ENCODE measurements around the gene FAM3C. TPM values are rescaled to one million over a fixed set of nuclear protein-coding genes. Genes with fewer than 3 reads are reported as not detected.

FAM3C gene, protein sequence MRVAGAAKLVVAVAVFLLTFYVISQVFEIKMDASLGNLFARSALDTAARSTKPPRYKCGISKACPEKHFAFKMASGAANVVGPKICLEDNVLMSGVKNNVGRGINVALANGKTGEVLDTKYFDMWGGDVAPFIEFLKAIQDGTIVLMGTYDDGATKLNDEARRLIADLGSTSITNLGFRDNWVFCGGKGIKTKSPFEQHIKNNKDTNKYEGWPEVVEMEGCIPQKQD
- total RNA-seq, result 18.1 and 30.3 TPM in 2 replicates

DNA sequence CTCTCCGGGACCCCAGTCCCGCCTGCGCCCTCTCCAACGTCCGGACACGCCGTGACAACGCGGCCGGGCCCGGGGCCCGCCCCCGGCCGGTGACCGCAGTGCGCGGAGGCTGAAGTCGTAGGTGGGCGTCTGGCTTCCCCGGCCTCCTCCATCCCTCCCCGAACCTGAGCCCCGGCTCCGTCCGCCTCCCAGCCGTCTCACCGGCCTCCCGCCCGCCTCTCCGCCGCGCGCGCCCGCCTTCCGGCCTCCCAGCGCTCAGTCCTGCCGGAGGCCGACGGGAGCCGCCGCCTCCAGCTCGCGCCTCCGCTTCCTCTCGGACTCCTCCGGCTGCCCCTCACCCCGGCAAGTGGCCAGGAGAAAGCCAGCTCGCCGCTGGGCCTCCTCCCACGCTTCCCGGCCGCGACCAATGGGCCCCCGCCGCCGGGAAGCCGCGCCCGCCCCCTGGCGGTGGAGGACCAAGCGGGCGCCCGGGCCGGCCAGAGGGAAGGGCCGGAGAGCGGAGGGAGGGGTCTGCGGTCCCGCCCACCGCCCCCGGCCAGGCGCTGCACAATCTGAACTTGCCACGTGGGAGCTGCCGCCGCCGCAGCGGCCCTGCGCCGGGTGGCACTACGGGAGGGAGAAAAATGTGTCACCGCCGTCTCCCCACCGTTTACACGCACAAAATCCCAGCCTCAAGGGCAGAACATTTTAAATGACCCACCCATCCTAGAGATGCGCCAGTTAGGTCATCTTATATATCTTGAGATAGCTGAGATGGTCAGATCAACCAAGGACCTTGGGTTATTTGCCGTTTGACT, at the start of gene FAM3C:
FAM3C (minus strand) TSS at position 348 of the 797 bp plus-strand sequence. CDS start 13,339 bp downstream, outside the sequence.

DNA sequence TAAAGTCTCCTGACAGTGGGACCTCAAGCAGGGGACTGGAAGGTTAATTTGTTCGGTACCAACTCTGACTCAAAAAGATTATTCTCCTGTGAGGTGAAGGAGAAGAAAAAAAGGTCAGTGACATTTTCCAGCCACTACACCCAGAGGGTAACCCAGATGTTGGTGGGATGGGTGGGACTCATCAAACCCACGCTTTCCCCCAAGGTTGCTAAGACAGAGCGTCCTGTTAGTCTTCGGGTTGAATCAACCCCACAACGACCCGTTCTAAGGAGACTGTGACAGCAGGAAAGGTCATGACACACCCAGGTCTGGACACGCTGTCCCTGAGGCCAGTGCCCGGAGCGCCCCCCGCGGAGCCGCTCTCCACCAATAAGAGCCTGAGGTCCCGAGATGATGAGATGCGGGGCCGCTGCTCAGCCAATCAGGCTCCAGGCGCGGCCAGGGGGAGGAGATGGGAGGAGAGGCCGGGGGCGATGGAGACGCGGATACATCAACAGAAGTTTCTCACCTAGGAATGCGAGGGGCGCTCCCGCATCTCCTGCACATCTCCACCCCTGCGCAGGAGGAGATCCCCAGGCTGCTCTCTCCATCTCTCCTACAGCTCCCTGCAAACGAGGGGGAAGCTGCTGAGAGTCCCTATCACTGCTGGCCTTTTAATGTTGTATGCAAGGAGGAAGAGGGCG, 67.5 kb downstream of the FAM3C start, which contains the start of gene WNT16:
WNT16 (plus strand) TSS at position 493 of the 683 bp plus-strand sequence. CDS start 293 bp downstream, outside the sequence.

Other genes with a start within 250 kb of the FAM3C start
- gene WNT16, start 67.3 kb downstream of the FAM3C start, total RNA-seq, result 0.09 and 0.32 TPM in 2 replicates